HG03457 (cell line): ENCODE measurements around the gene PFDN6.

ENCODE experiments used
- ATAC-seq: cut with Tn5 transposase; IDR thresholded peaks from one replicate; pipeline ENCODE4 v1.9.1; 2021; ENCODE audit warnings: moderate number of reproducible peaks; ENCODE audit not compliant: unreplicated experiment

The PFDN6 gene

DNA sequence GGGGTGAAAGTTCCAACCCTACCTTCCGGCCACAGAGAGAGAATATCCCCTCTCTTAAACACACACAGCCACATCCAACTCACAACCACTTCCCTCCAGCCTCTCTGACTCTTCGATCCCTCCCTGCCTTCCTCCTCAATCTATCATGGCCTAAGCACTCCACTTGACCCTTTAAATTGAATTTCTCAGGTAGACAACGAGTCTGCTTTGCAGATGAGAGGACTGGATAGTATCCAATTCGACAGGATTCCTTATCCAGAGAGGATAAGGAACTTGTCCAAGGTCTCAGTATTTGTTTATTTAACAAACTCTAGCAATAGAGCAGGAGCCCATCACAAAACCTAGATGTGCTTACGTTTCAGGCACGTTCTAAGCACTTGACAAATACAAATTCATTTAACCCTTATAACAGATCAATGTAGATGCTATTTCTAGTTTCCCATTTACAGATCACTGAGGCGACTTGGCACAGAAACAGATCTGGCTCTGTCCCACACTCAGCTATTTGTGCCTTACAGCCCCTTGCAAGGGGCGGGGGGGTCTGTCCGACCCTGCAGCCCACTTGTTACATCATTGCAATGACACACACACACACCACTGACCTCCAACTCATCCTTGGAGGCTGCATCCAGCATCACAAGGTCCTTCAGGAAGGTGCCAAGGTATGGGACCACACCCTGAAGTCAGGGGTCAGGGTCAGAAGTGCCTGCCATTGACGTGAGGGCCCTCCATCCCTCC, 4.9 kb downstream of the PFDN6 start:
- ATAC-seq: no peak

DNA sequence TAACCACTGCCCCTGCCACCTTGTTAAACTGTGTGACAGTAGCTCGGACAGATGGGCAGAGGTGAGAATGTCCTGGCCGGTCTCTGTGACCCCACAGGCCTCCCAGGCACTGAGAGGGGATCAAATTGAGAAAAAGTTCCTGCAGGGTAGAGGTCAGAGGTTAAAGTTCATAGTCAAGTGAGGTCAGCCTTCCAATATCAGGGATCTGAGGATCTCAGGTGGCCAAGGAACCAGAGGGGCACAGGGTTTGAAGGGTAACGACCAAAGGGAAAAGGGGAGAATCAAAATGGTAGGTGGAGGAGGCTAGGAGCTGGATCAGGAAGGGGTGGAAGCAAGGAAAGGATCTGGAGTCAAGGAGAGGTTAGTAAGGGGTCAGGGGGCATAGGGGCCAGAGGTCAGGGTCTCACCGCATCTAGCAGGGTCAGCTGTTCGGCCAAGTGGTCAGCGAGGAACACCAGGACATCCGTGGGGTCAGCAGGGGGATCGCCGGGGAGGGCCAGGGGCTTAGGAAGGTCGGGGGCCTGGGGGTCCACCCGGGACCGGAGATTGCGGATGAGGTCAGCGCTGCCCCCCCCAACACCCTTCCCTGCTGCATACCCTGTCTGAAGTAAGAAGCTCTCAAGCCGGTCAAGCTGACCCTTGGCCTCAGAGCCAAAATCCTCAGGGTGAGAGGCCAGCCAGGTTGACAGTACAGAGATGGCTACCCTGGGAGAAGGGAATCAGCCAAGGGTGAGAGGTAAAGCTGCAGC, 6.4 kb downstream of the PFDN6 start:
- ATAC-seq: no peak

DNA sequence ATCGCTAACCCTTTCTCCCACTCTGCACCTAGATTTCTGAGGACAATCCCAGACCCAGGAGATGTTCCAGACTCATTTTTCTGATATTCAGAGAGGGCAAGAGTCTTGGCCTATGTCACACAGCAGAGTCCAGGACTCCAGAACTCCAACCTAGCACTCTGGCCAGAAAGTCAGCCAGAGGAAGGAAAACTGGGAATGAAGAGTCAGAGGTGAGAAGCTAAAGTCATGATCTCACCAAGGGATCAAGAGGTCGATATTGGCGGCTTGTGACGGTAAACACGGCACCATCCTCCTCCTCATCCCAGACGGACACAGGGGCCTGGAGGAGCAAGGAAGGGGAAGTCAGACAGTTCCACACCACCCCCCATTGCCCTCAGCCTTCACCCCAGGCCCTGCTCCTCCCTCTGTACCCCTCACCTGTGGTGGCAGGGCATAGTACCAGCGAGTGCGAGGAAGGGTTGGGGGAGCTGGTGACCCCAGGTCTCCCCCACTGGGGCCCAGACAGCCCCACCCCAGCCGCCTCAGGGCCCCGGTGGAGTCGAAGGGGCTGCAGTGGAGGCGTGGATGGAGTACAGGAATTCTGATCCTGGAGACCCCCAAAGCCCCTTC, 7.5 kb downstream of the PFDN6 start:
- no peak for ATAC-seq

DNA sequence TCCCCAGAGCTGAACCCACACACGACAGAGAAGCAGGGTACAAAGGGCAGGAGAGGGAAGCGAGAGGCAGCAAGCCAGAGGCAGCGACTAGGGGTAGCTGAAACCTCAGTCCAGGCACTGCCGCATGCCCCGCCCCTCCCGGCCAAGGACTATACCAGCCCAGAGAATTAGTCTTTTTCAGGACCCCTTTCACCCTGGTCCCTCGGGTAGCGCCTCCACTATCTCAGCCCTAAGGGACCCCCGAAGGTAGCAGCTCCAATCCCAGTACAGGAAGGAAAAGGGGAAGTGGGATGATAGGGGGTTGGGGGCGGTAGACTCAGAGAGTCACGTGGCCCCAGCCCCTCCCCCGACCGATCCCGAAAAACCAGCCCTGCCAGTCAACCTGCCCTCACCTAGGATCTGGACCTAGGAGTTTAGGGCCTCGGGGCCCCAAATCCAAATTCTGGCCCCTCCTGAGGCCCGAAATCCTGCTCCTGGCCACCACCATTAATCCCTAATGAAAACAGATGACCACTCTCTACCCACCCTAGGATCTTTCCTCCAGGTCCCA, 8.1 kb downstream of the PFDN6 start:
- ATAC-seq: no peak

DNA sequence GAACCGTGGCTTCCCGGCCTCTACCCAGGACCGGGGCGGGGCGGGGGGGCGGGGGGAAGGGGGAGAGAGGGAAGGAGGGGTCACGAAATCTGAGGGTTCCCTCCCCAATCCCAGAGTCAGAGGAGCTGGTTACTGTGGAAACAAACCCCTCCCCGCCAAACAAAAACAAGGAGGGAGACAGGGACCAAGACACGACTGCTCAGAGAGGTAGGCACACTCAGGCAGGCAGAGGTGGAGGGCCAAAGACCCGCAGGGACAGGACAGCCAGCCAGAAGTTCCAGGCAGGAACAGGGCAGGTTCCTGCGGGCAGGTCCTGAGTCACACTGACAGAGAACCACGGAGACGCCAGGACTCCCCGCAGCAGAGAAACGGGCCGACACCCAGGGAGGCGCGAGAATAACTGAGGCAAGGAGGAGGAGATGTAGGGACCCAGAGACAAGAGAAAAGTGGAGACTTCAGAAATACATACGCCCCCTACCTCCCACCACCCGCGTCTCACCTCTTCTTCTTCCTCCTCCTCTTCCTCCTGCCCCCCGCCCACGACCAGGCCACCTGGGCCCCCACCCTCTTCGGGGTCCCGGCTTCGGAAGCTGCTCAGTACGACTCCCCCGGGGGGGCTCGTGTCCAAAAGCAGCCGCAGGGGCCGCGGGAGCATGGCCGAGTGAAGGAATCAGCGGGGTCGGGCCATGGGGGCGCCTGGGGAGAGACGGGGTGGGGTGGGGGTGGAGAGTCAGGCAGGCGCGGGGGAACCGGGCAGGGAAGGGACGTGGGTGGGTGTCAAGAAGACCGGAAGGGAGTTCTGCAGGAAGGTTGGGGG, 8.8 kb downstream of the PFDN6 start:
- ATAC-seq: no peak

DNA sequence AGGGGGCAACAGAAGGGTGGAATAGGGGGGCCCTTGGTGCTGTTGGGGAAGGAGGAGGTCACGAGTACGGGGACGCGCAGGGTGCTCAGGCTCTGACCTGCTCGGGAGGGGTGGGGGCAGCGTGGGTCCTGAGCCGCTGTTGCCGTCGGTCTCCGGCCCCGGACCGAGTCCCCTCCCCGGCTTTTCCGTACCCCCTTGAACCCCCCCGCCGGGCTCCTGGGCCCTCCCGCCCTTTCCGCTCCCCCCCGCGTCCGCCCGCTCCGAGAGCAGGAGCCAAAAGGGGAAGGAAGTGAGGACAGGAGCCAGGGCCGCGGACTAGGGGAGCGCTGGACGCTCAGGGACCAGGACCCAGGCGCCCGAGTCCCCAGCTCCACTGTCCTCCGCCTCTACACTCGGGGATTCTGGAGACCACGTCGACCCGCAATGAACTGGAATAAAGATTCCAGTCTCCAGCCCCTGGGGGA, 9.4 kb downstream of the PFDN6 start, which contains the start of gene RGL2:
Gene RGL2, minus strand, starts transcription at position 170 of the 464 bp plus-strand sequence. CDS start 332 bp downstream, outside the sequence.
- no peak for ATAC-seq

DNA sequence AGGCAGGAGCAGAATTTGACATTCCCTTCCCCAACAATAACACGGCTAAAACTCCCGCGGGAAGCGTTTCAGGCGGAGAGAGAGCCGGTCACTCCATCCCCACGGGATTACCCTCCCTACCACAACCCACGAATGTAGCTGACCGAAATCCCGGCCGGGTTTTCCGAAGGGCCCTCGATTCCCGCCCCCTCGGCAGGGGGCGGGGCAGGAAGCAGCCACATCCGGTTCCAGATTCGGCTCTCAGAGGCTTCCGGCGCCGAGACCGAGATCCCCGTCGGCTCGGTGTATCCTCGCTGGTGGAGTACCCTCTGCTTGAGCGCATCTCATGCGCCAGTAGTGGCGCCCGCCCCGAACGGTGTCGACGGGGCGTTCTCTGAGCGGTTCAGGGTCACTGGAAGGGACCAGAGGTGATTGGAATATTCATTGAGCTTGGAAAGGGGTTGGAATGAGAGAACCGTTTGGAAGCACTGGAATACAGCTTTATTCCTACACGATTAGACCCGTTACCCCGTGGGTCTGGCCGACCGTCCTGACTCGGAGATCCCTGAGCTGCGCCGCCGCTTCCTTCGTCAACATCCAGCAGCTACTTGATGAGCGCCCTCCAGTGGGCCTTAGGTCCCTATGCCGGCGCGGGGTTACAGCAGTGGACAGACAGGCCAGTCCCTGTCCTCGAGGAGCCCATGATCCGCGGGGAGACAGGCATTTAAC, 10.0 kb downstream of the PFDN6 start:
- ATAC-seq: peak; percentile 51

DNA sequence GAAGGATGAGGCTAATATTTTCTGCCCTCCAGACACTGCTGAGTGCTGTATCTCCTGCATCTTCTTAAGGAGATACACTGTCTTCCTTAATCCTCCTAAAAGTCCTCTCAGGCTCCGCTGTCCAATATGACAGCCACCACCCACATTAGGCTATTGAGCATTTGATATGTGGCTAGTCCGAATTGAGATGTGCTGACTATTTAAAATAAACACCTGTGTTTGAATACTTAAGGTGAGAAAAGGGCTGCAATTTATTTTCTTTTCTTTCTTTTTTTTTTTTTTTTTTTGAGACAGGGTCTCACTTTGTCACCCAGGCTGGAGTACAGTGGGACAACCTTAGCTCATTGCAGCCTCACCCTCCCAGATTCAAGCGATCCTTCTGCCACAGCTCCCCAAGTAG, 12.5 kb downstream of the PFDN6 start:
- ATAC-seq: no peak

DNA sequence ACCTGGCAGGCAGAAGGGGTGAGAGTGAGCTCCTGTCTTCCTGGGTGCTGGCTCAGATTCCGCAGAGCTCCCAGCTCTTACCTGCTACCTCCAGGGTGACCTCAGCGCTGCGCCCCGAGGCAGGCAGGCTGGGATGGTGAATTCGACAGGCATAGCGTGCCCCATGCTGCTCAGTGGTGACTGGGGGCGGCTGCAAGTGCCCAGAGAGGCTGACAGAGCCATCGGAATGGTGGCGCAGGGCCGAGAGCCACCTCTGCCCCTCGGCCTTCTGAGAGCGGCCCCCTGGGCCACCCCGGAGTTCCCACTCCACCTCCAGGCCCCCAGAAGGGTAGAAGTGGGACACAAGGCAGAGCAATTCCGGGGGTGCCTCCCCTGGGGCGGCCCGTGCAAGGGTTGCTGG, 14.8 kb downstream of the PFDN6 start:
- no peak for ATAC-seq

DNA sequence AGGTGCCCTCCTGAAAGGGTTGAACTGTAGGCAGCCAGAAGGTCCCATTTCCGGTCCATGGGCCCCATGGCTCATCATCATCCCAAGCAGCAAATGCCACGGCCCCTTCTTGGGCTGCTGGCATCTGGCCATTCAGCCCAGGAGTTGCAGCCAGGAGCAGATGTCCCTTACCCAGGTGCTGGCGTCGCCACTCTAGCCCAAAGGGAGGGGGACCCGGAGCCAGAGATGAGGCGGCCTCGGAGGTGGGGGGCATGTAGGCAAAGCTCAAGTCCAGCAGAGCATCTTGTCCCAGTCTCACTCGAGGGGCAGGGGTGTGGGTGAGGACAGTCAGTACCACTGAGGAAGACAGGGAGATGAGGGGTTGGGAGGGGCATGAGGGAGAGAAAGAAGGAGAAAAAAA, 15.7 kb downstream of the PFDN6 start:
- ATAC-seq: no peak

DNA sequence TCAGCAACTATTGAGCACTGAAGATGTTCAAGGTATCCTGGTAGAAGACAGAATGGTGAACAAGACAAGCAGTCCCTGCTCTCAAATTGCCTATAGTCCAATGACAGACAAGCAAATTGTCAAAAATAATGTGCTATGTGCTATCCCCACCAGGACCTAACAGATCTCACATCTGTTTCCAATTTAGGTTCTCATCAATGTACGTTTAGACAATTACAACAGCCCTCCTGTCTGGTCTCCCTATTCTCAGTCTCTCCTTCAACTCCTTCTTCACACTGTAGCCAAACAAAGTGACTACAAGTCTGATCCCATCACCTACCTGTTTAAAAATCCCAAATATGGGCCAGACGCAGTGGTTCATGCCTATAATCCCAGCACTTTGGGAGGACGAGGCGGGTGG, 17.0 kb downstream of the PFDN6 start:
- ATAC-seq: no peak

DNA sequence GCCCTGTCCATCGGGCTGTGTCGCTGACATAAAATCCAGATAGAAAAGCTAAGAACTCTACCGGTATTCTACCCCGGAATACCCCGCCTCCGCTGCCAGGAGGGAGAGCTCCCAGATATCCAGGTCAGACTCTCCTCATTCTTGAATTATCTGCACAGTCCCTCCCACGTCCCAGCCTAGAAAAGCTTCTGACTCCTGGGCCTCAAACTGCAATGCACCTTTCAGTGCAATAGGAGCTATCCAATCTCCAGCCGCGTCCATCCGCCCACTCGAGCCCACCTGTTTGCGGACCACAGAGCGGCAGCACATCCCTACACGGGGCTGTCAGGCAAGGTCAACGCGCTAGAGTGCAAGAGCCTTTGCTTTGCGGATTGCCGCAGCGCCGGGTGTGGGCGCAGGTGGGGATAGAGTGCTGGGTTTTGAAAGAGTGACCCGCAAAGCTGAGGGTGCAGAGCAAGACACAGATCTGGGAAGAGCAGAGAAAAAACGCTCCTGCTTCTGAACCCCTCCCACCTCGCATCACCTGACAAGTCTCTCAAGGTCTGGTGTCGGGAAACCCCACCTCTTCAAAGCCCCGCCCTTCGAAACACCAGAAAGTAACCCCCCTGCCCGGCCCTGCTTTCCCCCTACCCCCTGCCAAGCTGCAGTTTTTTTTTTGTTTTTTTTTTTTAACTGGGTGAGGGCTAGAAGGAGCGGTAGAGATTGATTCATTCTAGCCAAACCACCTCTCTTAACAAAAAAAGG, 23.1 kb downstream of the PFDN6 start:
- ATAC-seq: no peak

DNA sequence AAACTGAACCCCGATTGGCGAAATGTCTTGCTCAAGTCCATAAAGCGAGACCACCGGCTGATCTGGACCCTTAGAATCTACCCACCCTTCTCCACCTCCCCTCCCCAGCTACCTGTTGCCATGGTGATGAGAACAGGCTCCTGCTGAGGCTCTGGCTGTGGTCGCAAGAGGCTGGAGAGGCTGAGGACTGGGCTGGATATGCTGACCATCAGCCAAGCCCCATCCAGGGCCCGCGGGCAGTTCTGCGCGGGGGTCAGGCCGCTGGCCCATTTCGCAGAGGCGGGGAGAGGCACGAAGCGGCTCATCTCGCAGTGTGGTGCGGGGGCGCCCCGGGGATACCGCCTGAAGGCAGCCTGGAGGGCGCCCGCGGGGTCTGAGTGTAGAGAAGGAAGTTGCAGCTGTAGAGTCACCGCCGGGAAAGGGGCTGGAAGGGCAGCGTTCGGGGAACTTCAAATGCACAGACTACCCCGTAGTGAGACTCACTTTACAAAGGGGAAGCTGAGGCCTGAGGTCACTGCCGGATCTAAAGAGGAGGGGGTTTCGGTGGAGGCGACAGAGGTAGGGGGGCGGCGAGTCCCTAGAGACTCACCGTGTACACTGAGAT, 23.8 kb downstream of the PFDN6 start:
- ATAC-seq: no peak

DNA sequence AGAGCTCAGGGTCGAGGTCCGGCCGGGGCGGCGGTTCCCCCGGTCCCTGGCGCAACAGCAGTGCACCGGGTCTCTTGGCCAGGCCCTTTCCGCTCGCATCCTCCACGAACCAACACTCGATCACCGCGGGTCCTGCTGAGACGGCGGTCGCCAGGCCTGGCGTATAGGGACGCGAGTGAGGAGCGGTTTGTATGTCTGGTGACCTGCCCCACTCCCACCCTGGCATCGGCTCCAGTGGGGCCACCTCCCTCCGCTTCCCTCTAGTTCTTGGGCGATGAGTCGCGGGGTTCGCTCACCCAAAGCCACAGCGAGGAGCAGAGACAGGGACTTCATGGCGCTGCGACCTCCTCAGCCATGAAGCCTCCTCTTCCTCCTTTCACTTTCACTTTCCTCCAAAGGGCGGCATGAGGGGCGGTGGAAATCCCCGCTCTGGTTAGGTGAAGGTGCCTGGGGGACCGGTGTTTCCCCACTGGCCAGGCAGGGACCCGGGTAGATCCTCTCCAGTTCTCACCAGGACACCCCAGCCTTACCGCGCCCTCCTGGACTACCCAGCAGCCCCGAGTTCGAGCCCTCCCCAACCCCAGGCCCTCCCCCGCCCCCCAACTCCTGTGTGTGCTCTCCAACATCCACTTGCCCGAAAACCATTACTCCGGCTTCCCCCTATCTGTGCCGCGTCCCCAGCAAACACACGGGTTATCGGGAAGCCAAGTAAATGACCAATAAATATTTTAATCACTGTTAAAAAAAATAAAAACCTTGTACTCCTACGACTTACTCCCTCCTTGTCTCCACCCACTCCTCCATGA, 24.5 kb downstream of the PFDN6 start, which contains the start of gene TAPBP:
Gene TAPBP, minus strand, starts transcription at position 370 of the 806 bp plus-strand sequence. Its CDS starts 37 bp downstream, at position 333.
- peak; percentile 25 for ATAC-seq

DNA sequence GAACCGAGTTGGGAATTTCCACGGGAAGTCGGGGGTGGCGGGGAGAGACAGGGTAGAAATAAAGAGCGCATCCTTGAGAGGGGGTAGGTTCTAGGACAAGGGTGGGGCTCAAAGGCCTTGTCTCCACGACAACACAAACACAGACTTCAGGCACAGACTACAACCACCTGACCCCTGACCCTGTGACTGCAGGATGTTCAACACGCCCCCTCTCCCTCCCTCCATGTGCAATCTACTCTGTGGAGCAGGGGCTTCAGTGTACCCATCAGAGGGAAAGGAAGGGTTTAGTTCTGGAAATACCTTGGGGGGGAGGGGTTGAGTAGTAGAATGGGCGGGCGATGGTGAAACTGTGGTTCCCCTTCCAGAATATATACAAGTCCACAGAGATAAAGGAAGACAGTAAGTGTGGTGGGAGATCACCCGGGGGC, 25.1 kb downstream of the PFDN6 start:
- ATAC-seq: no peak

DNA sequence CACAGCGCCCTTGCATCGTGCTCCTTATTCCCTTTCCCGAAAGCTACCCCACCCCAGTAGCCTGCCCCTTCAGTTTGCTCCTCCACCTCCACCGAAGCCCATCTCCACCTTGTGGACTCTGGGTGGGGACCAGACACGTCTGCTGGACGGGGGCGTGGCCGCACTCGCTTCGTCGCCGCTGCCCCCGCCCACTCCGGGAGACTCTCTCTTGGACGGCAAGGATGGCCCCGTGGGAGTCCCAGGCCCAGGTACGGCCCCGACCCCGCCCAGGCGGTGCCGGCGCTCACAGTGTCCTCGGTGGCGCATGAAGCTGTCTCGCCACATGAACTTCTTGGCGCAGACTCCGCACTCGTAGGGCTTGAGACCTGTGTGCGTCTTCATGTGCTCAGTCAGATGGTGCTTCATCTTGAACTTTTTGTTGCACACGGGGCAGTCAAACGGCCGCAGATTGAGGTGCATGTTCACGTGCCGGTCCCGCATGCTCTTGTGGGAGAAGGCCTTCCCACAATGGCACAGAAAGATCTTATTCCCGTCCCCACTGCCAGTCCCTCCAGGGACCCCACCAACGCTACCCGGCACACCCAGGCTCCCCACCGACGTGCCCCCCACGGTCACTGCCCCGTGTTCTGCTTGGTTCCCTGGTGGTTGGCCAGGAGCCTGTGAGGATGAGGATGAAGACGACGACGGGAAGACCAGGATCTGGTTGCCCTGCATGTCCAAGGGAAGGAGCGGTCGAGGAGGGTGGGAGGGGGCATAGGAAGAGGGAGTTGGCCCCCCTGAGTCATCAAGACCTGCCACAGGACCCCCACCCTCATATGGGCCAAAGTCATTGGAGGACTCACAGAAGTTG, 25.8 kb downstream of the PFDN6 start:
- ATAC-seq: no peak
